Mononuclear cell (primary cell): ENCODE data around the gene CDH6. TPM values are rescaled to one million over a fixed set of nuclear protein-coding genes. Genes with fewer than 3 reads are reported as not detected.

ENCODE experiments used
- H3K27me3 ChIP-seq: 2 replicates; pipeline ENCODE4 v1.6.0; 2011; ENCODE audit warnings: low read length, control low read depth; ENCODE audit not compliant: insufficient read depth
- H3K4me1 ChIP-seq: 2 replicates; pipeline ENCODE4 v1.5.1; 2011; ENCODE audit warnings: mild to moderate bottlenecking, low read length, control low read depth; ENCODE audit not compliant: insufficient read depth
- H3K4me3 ChIP-seq: 2 replicates; pipeline ENCODE4 v1.5.1; 2011; ENCODE audit warnings: mild to moderate bottlenecking, low read length, moderate library complexity
- H3K9me3 ChIP-seq: 2 replicates; pipeline ENCODE4 v1.5.1; 2011; ENCODE audit warnings: low read depth, mild to moderate bottlenecking, control low read depth, low read length
- total RNA-seq: library from RNA; depleted of rRNA; stranded (reverse); fragments of >200 nt; gene quantifications from one replicate; pipeline ENCODE4 v1.2.3, GENCODE V29; 2012

CDH6 gene
- total RNA-seq, 1 donor = not detected

- no peaks in the 10 kb centered on the region for H3K27me3 ChIP-seq
- H3K4me1 ChIP-seq = no peaks in the 10 kb centered on the region
- no peak overlapping the region for H3K4me3 ChIP-seq
- H3K9me3 ChIP-seq = no peaks in the 10 kb centered on the region
Observed at GRCh38 chr5:31217446-31217845, 24.0 kb downstream of the CDH6 start.

DNA sequence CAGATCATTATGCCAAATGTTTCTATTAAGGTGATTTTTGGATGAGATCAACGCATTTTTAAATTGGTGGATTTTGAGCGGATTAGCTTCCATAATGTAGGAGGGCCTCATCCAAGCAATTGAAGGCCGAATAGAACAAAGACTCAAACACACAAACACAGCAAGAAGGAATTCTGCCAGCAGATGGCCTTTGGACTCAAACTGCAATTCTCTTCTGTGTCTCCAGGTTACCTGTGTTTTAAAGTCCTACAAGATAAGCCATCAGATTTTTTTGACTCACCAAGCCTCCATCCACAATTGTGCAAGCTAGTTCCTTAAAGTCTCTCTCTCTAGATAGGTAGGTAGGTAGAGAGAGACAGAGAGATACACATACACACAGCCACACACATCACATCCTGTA lies 25.5 kb downstream of the CDH6 start:
- no peak overlapping the region for H3K4me3 ChIP-seq
- H3K9me3 ChIP-seq = no peaks in the 10 kb centered on the region

DNA sequence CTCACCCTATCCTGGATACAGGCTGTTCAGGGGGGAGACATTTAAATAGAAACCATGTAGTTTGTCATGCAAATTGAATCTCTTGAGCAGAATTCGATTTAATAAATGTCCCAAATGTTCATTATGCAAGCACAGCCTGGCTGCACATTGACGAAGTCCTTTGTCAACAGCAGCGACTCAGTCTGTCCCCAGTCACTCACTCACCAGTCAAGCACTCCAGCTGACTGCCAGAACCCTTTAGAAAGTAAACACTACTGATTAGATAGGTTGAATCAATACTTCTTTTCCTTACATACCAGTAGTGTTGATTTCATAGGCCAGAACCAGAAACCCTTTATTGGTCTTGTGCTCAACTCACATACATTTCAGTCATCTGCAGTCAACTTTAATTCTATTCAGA lies 27.5 kb downstream of the CDH6 start:
- H3K4me3 ChIP-seq = no peak overlapping the region
- H3K27me3 ChIP-seq = no peaks in the 10 kb centered on the region
- no peaks in the 10 kb centered on the region for H3K9me3 ChIP-seq
- H3K4me1 ChIP-seq = no peaks in the 10 kb centered on the region

More for the DNA sequence above, 25.5 kb downstream of the CDH6 start:
- H3K4me1 ChIP-seq = no peaks in the 10 kb centered on the region
- H3K27me3 ChIP-seq = no peaks in the 10 kb centered on the region

DNA sequence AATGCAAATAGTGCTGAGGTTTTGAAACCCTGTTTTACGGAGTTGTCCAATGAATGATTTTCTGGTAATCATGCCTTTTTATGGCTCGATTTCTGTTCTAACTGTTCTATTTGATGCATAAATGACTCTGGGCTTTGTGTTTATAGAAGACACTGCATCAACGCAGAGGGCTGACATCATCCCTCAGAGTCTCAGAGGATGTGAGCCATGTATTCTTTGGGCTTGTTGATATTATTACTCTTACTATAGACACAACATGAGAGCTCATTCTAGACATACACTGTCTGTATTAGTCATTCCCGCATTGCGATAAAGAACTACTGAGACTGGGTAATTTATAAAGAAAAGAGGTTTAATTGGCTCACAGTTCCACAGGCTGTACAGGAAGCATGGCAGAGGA lies 31.6 kb downstream of the CDH6 start:
- H3K4me3 ChIP-seq = no peak overlapping the region

GRCh38 chr5:31225613-31226012 lies 32.1 kb downstream of the CDH6 start:
- no peaks in the 10 kb centered on the region for H3K27me3 ChIP-seq
- H3K4me1 ChIP-seq = no peaks in the 10 kb centered on the region
- no peak overlapping the region for H3K4me3 ChIP-seq
- no peaks in the 10 kb centered on the region for H3K9me3 ChIP-seq

More for the DNA sequence above, 31.6 kb downstream of the CDH6 start:
- Histone ChIP-seq H3K4me1 (no peaks in the 10 kb centered on the region), H3K9me3 (no peaks in the 10 kb centered on the region), H3K27me3 (no peaks in the 10 kb centered on the region)

GRCh38 chr5:31226651-31227050 lies 33.2 kb downstream of the CDH6 start:
- Histone ChIP-seq H3K4me3 (no peak overlapping the region), H3K4me1 (no peaks in the 10 kb centered on the region), H3K27me3 (no peaks in the 10 kb centered on the region), H3K9me3 (no peaks in the 10 kb centered on the region)

- H3K4me1 ChIP-seq = no peaks in the 10 kb centered on the region
- H3K27me3 ChIP-seq = no peaks in the 10 kb centered on the region
- H3K9me3 ChIP-seq = no peaks in the 10 kb centered on the region
- no peak overlapping the region for H3K4me3 ChIP-seq
Observed at GRCh38 chr5:31229266-31229665, 35.8 kb downstream of the CDH6 start.

GRCh38 chr5:31231177-31231838 lies 37.8 kb downstream of the CDH6 start:
- H3K9me3 ChIP-seq = no peaks in the 10 kb centered on the region

GRCh38 chr5:31232273-31232888 lies 38.9 kb downstream of the CDH6 start:
- Histone ChIP-seq H3K9me3 (no peaks in the 10 kb centered on the region), H3K27me3 (no peaks in the 10 kb centered on the region), H3K4me3 (no peak overlapping the region)

More at GRCh38 chr5:31231177-31231838, 37.8 kb downstream of the CDH6 start:
- H3K4me1 ChIP-seq = no peaks in the 10 kb centered on the region
- H3K4me3 ChIP-seq = no peak overlapping the region
- no peaks in the 10 kb centered on the region for H3K27me3 ChIP-seq

DNA sequence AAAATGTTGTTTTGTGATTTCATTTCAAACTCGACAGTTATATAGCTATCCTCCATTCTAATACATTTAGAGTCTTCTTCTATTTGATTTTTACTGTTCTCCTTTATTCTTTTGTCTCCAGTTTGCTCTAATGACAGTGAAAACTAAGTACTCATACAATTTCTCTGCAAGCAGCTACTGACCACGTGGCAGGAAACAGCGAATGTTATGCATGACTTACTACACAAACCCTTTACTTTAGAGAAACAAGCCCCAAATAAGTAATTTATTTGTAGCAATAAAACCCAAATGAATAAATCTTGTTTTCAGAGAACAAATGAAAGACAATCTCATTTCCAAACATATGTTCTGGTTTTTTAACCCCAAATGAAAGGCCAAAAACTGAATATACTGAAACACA lies 41.9 kb downstream of the CDH6 start:
- Histone ChIP-seq H3K4me1 (no peaks in the 10 kb centered on the region), H3K4me3 (no peak overlapping the region), H3K9me3 (no peaks in the 10 kb centered on the region), H3K27me3 (no peaks in the 10 kb centered on the region)

More at GRCh38 chr5:31232273-31232888, 38.9 kb downstream of the CDH6 start:
- H3K4me1 ChIP-seq = no peaks in the 10 kb centered on the region

- no peaks in the 10 kb centered on the region for H3K4me1 ChIP-seq
- H3K9me3 ChIP-seq = no peaks in the 10 kb centered on the region
- no peak overlapping the region for H3K4me3 ChIP-seq
- no peaks in the 10 kb centered on the region for H3K27me3 ChIP-seq
Observed at GRCh38 chr5:31236339-31236738, 42.9 kb downstream of the CDH6 start.

DNA sequence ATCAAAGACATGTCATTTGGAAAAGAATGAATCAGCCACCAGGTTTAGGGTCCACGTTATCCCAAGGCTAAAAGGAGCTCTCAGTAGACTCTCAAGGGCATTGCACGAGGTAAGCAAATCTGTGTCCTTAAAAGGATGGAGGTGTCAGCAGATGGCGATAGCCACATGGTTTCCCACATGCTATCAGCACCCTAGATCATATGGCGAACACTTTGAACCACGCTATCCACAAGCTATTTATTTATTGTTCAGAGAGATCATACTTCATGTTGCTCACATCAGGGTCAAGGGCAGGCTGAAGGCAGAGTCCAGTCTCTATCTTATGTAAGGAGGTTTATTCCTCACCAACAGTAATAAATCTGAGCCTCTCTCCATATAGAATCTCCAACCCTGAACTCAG lies 43.7 kb downstream of the CDH6 start:
- no peaks in the 10 kb centered on the region for H3K9me3 ChIP-seq
- H3K4me1 ChIP-seq = no peaks in the 10 kb centered on the region
- H3K4me3 ChIP-seq = no peak overlapping the region
- H3K27me3 ChIP-seq = no peaks in the 10 kb centered on the region

DNA sequence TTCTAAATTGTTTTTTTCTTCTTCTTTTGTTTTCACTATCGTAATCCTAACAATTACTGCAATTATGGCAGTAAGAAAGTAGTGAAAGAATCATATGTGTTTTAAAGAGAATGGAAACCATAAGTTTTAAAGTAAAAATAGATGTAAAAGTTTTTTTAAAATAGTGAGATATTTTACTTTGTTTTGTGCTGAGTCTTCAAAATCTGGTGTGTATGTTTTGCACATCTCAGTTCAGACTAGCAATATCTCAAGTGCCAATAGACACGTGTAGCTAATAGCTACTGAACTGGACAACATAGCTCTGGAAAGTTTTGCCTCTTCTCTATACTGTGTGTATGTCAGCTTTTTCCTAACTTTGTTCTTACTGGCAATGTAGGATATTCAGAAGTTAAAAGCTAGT lies 45.0 kb downstream of the CDH6 start:
- no peaks in the 10 kb centered on the region for H3K27me3 ChIP-seq
- no peaks in the 10 kb centered on the region for H3K9me3 ChIP-seq
- no peak overlapping the region for H3K4me3 ChIP-seq
- H3K4me1 ChIP-seq = no peaks in the 10 kb centered on the region

GRCh38 chr5:31244921-31245320 lies 51.4 kb downstream of the CDH6 start:
- Histone ChIP-seq H3K4me3 (no peak overlapping the region), H3K4me1 (no peaks in the 10 kb centered on the region), H3K9me3 (no peaks in the 10 kb centered on the region), H3K27me3 (no peaks in the 10 kb centered on the region)

DNA sequence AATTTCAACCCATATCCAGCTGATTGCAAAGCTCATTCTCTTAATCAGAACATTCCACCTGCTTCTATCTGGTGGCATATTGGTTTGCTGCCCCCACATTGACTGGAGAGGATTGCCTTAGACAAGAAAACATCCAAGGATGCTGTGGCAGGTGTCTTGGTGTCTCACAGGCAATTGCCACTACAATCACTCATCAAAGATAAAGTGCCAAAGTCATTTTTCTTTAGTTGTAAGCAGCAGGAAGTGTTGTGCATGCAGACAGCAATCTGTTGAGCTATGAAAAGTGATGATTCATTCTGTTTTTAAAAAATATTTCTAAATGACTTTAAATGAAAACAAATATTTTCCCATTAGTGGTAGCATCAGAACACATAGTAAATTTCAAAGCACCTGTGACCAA lies 53.9 kb downstream of the CDH6 start:
- no peaks in the 10 kb centered on the region for H3K27me3 ChIP-seq
- H3K4me1 ChIP-seq = no peaks in the 10 kb centered on the region
- no peak overlapping the region for H3K4me3 ChIP-seq
- H3K9me3 ChIP-seq = no peaks in the 10 kb centered on the region

DNA sequence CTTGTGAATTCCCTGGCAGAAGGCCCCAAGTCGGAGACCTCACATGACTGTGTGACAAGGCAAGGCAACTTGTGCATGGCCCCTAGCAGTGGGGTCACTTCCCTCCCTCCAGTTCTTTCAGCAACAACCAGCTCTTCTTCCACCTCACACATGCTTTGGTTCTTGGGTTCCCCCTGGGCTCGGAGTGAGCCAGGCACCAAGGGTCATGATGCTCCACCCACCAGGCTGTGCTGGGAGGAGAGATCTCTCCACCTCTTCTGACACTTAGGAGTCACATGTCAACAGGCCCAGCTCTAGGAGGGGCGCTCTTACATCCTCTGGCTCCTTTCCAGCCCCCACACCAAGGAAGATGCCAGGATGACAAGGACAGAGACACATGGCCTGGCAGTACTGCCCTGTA lies 56.7 kb downstream of the CDH6 start:
- no peaks in the 10 kb centered on the region for H3K27me3 ChIP-seq
- H3K9me3 ChIP-seq = no peaks in the 10 kb centered on the region
- H3K4me1 ChIP-seq = no peaks in the 10 kb centered on the region
- no peak overlapping the region for H3K4me3 ChIP-seq
